Tibial nerve (tissue), 3 donors: ENCODE data around the gene IDS.

Experiments used
- POLR2A ChIP-seq, 2 donors: fragments of 450-650 bp; IDR thresholded peaks; one replicate each; pipeline ENCODE4 v1.6.1; 2017; ENCODE audit warnings: antibody characterized with exemption in 2 of 2, mild to moderate bottlenecking in 2 of 2, moderate library complexity in 2 of 2
- TF ChIP-seq, protein P1 (sequence below), 5 experiments: fragments of 200-600 bp in 3 of 5; fragments of 450-650 bp in 2 of 5; sonication (generic) in 3 of 5; IDR thresholded peaks; one replicate each; pipeline ENCODE4 v1.5.1; 2016 to 2019; ENCODE audit warnings: antibody characterized with exemption in 5 of 5, mild to moderate bottlenecking in 3 of 5, moderate library complexity in 2 of 5

DNA sequence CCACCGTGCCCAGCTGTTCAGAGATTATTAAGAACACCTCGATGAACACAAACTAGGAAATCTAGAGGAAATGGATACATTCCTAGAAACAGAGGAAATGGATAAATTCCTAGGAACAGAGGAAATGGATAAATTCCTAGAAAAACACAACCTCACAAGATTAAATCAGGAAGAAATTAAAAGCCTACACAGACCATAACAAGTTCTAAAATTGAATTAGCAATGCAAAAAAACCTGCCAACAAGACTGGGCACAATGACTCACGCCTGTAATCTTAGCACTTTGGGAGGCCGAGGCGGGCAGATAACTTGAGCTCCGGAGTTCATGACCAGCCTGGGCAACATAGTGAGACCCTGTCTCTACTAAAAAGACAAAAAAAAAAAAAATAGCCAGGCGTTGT is 13.1 kb upstream of the IDS start:
- TF ChIP-seq, protein P1, sequence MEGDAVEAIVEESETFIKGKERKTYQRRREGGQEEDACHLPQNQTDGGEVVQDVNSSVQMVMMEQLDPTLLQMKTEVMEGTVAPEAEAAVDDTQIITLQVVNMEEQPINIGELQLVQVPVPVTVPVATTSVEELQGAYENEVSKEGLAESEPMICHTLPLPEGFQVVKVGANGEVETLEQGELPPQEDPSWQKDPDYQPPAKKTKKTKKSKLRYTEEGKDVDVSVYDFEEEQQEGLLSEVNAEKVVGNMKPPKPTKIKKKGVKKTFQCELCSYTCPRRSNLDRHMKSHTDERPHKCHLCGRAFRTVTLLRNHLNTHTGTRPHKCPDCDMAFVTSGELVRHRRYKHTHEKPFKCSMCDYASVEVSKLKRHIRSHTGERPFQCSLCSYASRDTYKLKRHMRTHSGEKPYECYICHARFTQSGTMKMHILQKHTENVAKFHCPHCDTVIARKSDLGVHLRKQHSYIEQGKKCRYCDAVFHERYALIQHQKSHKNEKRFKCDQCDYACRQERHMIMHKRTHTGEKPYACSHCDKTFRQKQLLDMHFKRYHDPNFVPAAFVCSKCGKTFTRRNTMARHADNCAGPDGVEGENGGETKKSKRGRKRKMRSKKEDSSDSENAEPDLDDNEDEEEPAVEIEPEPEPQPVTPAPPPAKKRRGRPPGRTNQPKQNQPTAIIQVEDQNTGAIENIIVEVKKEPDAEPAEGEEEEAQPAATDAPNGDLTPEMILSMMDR (IDR thresholded peaks at IDR 0.05), result no peak
- no peak for TF ChIP-seq POLR2A (IDR thresholded peaks at IDR 0.05)
